ENCODE data around the gene ZBTB17.
"Not testable (repeated sequence)": the region's sequence is repeated elsewhere in the genome, so short reads cannot be mapped to it uniquely, and the experiment has no call there.

The ZBTB17 gene

GRCh38 chr1:15988856-15989736 is 13.2 kb upstream of the ZBTB17 start:
- DNase-seq, result no peak

GRCh38 chr1:15985611-15986297 is 9.9 kb upstream of the ZBTB17 start:
- DNase-seq, result no peak

- no peak for DNase-seq
These were observed 7.4 kb upstream of the ZBTB17 start for GRCh38 chr1:15983275-15983674.

- DNase-seq, result no peak
These were observed 5.8 kb upstream of the ZBTB17 start for GRCh38 chr1:15981679-15982078.

- DNase-seq, result not testable (repeated sequence)
These were observed 2.0 kb upstream of the ZBTB17 start for GRCh38 chr1:15977947-15978346.

- DNase-seq, result peak; percentile 90
These were observed 520 bp downstream of the ZBTB17 start for GRCh38 chr1:15975358-15975804.

GRCh38 chr1:15974855-15975254 is 1.0 kb downstream of the ZBTB17 start:
- no peak for DNase-seq

GRCh38 chr1:15973772-15974171 is 2.1 kb downstream of the ZBTB17 start:
- DNase-seq, result no peak

- no peak for DNase-seq
These were observed 3.5 kb downstream of the ZBTB17 start for GRCh38 chr1:15972409-15972808.

- DNase-seq, result no peak
These were observed 5.0 kb downstream of the ZBTB17 start for GRCh38 chr1:15970911-15971310.

- DNase-seq, result no peak
These were observed 6.5 kb downstream of the ZBTB17 start for GRCh38 chr1:15969321-15969880.

GRCh38 chr1:15968172-15968571 is 7.7 kb downstream of the ZBTB17 start:
- no peak for DNase-seq

- no peak for DNase-seq
These were observed 9.0 kb downstream of the ZBTB17 start for GRCh38 chr1:15966956-15967344.

- DNase-seq, result peak; percentile 87
These were observed 9.6 kb downstream of the ZBTB17 start for GRCh38 chr1:15966081-15966955.

- DNase-seq, result no peak
These were observed 10.6 kb downstream of the ZBTB17 start for GRCh38 chr1:15965228-15965767.

GRCh38 chr1:15963968-15964648 is 11.8 kb downstream of the ZBTB17 start:
- DNase-seq, result peak; percentile 65

GRCh38 chr1:15963363-15963967 is 12.4 kb downstream of the ZBTB17 start:
- no peak for DNase-seq

- no peak for DNase-seq
These were observed 13.1 kb downstream of the ZBTB17 start for GRCh38 chr1:15962671-15963362.

GRCh38 chr1:15962176-15962575 is 13.7 kb downstream of the ZBTB17 start:
- DNase-seq, result no peak

- no peak for DNase-seq
These were observed 14.4 kb downstream of the ZBTB17 start for GRCh38 chr1:15961492-15961891.

GRCh38 chr1:15960808-15961207 is 15.1 kb downstream of the ZBTB17 start:
- no peak for DNase-seq
